Thyroid gland (tissue), 4 donors: Measurements from ENCODE around the gene RANBP1.

Source experiments
- CTCF ChIP-seq, 6 experiments: fragments of 200-600 bp in 3 of 6; fragments of 450-650 bp in 3 of 6; sonication (generic) in 3 of 6; IDR thresholded peaks; one replicate each; pipeline ENCODE4 v1.5.1; 2016 to 2019; ENCODE audit warnings: antibody characterized with exemption in 6 of 6, mild to moderate bottlenecking in 2 of 6, inconsistent platforms in 1 of 6, moderate library complexity in 1 of 6
- POLR2A ChIP-seq, 2 donors: fragments of 450-650 bp; IDR thresholded peaks; one replicate each; pipeline ENCODE4 v1.6.1; 2017; ENCODE audit warnings: antibody characterized with exemption in 2 of 2, mild to moderate bottlenecking in 2 of 2, moderate library complexity in 1 of 2

GRCh38 chr22:20086101-20086599 lies 29.8 kb upstream of the RANBP1 start:
- TF ChIP-seq POLR2A (IDR thresholded peaks at IDR 0.05) (no peak), CTCF (IDR thresholded peaks at IDR 0.05) (no peak)
